KOPT-K1 (cell line): ENCODE results near the gene TENT5C.

Source experiments
- H3K27ac ChIP-seq: fragments of 200-600 bp; sonication (generic); 2 replicates; pipeline ENCODE4 v1.5.1; 2016; ENCODE audit warnings: antibody characterized with exemption, mild to moderate bottlenecking, low read depth, low read length; ENCODE audit not compliant: poor library complexity, severe bottlenecking
- H3K36me3 ChIP-seq: fragments of 200-600 bp; sonication (generic); 2 replicates; pipeline ENCODE4 v1.5.1; 2017; ENCODE audit warnings: antibody characterized with exemption, mild to moderate bottlenecking, low read length, moderate library complexity; ENCODE audit not compliant: insufficient read depth
- H3K9me3 ChIP-seq: fragments of 200-600 bp; sonication (generic); 2 replicates; pipeline ENCODE4 v1.5.1; 2017; ENCODE audit warnings: antibody characterized with exemption, low read length, mild to moderate bottlenecking; ENCODE audit not compliant: insufficient read depth, poor library complexity, severe bottlenecking

TENT5C gene

GRCh38 chr1:117655220-117655577 is 49.4 kb downstream of the TENT5C start:
- Histone ChIP-seq H3K36me3 (no peaks in the 10 kb centered on the region), H3K9me3 (no peaks in the 10 kb centered on the region), H3K27ac (no peak overlapping the region)

- H3K27ac ChIP-seq: no peak overlapping the region
- peaks cover under 1% of the 10 kb centered on the region for H3K9me3 ChIP-seq
These were observed 50.4 kb downstream of the TENT5C start for GRCh38 chr1:117656202-117656641.

GRCh38 chr1:117657031-117657430 is 51.2 kb downstream of the TENT5C start:
- H3K27ac ChIP-seq: no peak overlapping the region
- H3K36me3 ChIP-seq: no peaks in the 10 kb centered on the region
- peaks cover 9% of the 10 kb centered on the region for H3K9me3 ChIP-seq

More at GRCh38 chr1:117656202-117656641, 50.4 kb downstream of the TENT5C start:
- no peaks in the 10 kb centered on the region for H3K36me3 ChIP-seq

- Histone ChIP-seq H3K36me3 (no peaks in the 10 kb centered on the region), H3K27ac (no peak overlapping the region), H3K9me3 (peaks cover 20% of the 10 kb centered on the region)
These were observed 52.3 kb downstream of the TENT5C start for GRCh38 chr1:117657949-117658660.

GRCh38 chr1:117658676-117659075 is 52.8 kb downstream of the TENT5C start:
- H3K27ac ChIP-seq: no peak overlapping the region
- H3K9me3 ChIP-seq: peaks cover 22% of the 10 kb centered on the region
- no peaks in the 10 kb centered on the region for H3K36me3 ChIP-seq

GRCh38 chr1:117659550-117660270 is 53.9 kb downstream of the TENT5C start:
- Histone ChIP-seq H3K36me3 (no peaks in the 10 kb centered on the region), H3K9me3 (peaks cover 22% of the 10 kb centered on the region), H3K27ac (no peak overlapping the region)

GRCh38 chr1:117660271-117660965 is 54.6 kb downstream of the TENT5C start:
- Histone ChIP-seq H3K27ac (no peak overlapping the region), H3K36me3 (no peaks in the 10 kb centered on the region), H3K9me3 (peaks cover 22% of the 10 kb centered on the region)

- H3K36me3 ChIP-seq: no peaks in the 10 kb centered on the region
- peaks cover 22% of the 10 kb centered on the region for H3K9me3 ChIP-seq
- H3K27ac ChIP-seq: no peak overlapping the region
These were observed 55.2 kb downstream of the TENT5C start for GRCh38 chr1:117661027-117661426.

- Histone ChIP-seq H3K27ac (no peak overlapping the region), H3K36me3 (no peaks in the 10 kb centered on the region), H3K9me3 (peaks cover 22% of the 10 kb centered on the region)
These were observed 56.8 kb downstream of the TENT5C start for GRCh38 chr1:117662667-117663066.

GRCh38 chr1:117663156-117663902 is 57.5 kb downstream of the TENT5C start:
- Histone ChIP-seq H3K9me3 (peaks cover 22% of the 10 kb centered on the region), H3K27ac (no peak overlapping the region), H3K36me3 (no peaks in the 10 kb centered on the region)

GRCh38 chr1:117664314-117664713 is 58.5 kb downstream of the TENT5C start:
- no peak overlapping the region for H3K27ac ChIP-seq
- H3K9me3 ChIP-seq: peaks cover 22% of the 10 kb centered on the region
- H3K36me3 ChIP-seq: no peaks in the 10 kb centered on the region

GRCh38 chr1:117665556-117666270 is 59.9 kb downstream of the TENT5C start:
- Histone ChIP-seq H3K9me3 (peaks cover 22% of the 10 kb centered on the region), H3K36me3 (no peaks in the 10 kb centered on the region), H3K27ac (no peak overlapping the region)

GRCh38 chr1:117669572-117669971 is 63.7 kb downstream of the TENT5C start:
- H3K27ac ChIP-seq: no peak overlapping the region
- no peaks in the 10 kb centered on the region for H3K36me3 ChIP-seq
- H3K9me3 ChIP-seq: no peaks in the 10 kb centered on the region

- no peaks in the 10 kb centered on the region for H3K9me3 ChIP-seq
- no peak overlapping the region for H3K27ac ChIP-seq
- no peaks in the 10 kb centered on the region for H3K36me3 ChIP-seq
These were observed 65.3 kb downstream of the TENT5C start for GRCh38 chr1:117670976-117671780.
